GM23338 (cell line): Measurements from ENCODE around the gene MYF5.

Experiments used
- CREB1 ChIP-seq: fragments of 250-450 bp; sonication (Bioruptor Pico); IDR thresholded peaks from 2 replicates; pipeline ENCODE4 v1.5.0; 2020; ENCODE audit warnings: low read depth, mild to moderate bottlenecking, moderate library complexity
- ETS1 ChIP-seq: IDR thresholded peaks from 2 replicates; pipeline ENCODE4 v1.6.1; 2016; ENCODE audit warnings: antibody characterized with exemption
- EZH2 ChIP-seq: fragments of 200-600 bp; sonication (generic); IDR thresholded peaks from one replicate; pipeline ENCODE4 v1.8.0; 2017; ENCODE audit warnings: antibody characterized with exemption, mild to moderate bottlenecking, low read depth; ENCODE audit not compliant: unreplicated experiment
- EZH2phosphoT487 ChIP-seq: fragments of 200-600 bp; sonication (generic); IDR thresholded peaks from one replicate; pipeline ENCODE4 v1.8.1; 2018; ENCODE audit warnings: antibody characterized with exemption; ENCODE audit not compliant: unreplicated experiment
- JUNB ChIP-seq: IDR thresholded peaks from one replicate; pipeline ENCODE4 v1.6.1; 2016; ENCODE audit warnings: antibody characterized with exemption; ENCODE audit not compliant: unreplicated experiment
- POLR2AphosphoS5 ChIP-seq: IDR thresholded peaks from 2 replicates; pipeline ENCODE4 v1.6.1; 2016; ENCODE audit warnings: antibody characterized with exemption, low read depth
- TF ChIP-seq, protein P1 (sequence below), 2 experiments: fragments of 200-600 bp in 1 of 2; sonication (generic) in 1 of 2; conservative IDR thresholded peaks; 2 replicates each; pipeline versions ENCODE4 v1.5.1 to v1.6.1; 2016 to 2017; ENCODE audit warnings: antibody characterized with exemption in 2 of 2, low read depth in 2 of 2, mild to moderate bottlenecking in 2 of 2, moderate library complexity in 1 of 2
- TF ChIP-seq, protein P2 (sequence below): IDR thresholded peaks from one replicate; pipeline ENCODE4 v1.6.1; 2018; ENCODE audit warnings: antibody characterized with exemption; ENCODE audit not compliant: unreplicated experiment

- TF ChIP-seq, protein P1, sequence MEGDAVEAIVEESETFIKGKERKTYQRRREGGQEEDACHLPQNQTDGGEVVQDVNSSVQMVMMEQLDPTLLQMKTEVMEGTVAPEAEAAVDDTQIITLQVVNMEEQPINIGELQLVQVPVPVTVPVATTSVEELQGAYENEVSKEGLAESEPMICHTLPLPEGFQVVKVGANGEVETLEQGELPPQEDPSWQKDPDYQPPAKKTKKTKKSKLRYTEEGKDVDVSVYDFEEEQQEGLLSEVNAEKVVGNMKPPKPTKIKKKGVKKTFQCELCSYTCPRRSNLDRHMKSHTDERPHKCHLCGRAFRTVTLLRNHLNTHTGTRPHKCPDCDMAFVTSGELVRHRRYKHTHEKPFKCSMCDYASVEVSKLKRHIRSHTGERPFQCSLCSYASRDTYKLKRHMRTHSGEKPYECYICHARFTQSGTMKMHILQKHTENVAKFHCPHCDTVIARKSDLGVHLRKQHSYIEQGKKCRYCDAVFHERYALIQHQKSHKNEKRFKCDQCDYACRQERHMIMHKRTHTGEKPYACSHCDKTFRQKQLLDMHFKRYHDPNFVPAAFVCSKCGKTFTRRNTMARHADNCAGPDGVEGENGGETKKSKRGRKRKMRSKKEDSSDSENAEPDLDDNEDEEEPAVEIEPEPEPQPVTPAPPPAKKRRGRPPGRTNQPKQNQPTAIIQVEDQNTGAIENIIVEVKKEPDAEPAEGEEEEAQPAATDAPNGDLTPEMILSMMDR (conservative IDR thresholded peaks at IDR 0.05; ENCODE audit: low read depth in 2 of 2): no peak
- TF ChIP-seq POLR2AphosphoS5 (no peak), JUNB (no peak), EZH2 (no peak), ETS1 (no peak), CREB1 (CRISPR knock-in tag) (no peak), EZH2phosphoT487 (no peak)
- TF ChIP-seq, protein P2, sequence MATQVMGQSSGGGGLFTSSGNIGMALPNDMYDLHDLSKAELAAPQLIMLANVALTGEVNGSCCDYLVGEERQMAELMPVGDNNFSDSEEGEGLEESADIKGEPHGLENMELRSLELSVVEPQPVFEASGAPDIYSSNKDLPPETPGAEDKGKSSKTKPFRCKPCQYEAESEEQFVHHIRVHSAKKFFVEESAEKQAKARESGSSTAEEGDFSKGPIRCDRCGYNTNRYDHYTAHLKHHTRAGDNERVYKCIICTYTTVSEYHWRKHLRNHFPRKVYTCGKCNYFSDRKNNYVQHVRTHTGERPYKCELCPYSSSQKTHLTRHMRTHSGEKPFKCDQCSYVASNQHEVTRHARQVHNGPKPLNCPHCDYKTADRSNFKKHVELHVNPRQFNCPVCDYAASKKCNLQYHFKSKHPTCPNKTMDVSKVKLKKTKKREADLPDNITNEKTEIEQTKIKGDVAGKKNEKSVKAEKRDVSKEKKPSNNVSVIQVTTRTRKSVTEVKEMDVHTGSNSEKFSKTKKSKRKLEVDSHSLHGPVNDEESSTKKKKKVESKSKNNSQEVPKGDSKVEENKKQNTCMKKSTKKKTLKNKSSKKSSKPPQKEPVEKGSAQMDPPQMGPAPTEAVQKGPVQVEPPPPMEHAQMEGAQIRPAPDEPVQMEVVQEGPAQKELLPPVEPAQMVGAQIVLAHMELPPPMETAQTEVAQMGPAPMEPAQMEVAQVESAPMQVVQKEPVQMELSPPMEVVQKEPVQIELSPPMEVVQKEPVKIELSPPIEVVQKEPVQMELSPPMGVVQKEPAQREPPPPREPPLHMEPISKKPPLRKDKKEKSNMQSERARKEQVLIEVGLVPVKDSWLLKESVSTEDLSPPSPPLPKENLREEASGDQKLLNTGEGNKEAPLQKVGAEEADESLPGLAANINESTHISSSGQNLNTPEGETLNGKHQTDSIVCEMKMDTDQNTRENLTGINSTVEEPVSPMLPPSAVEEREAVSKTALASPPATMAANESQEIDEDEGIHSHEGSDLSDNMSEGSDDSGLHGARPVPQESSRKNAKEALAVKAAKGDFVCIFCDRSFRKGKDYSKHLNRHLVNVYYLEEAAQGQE: no peak
Observed at GRCh38 chr12:80745851-80746505, 29.3 kb downstream of the MYF5 start.
